GM21381 (cell line): ENCODE data around the gene POLR2M.
A peak's percentile ranks its signal among the peaks of the same experiment; 100 is the strongest.

Experiments
- ATAC-seq: cut with Tn5 transposase; IDR thresholded peaks from one replicate; pipeline ENCODE4 v1.9.1; 2021; ENCODE audit warnings: mild to moderate bottlenecking, moderate library complexity; ENCODE audit not compliant: unreplicated experiment

The POLR2M gene

GRCh38 chr15:57706405-57707209, at the start of gene POLR2M:
TSS of gene POLR2M (plus strand) at chr15:57706714. CDS start at chr15:57706843, 129 bp downstream.
- peak; percentile 96 for ATAC-seq

DNA sequence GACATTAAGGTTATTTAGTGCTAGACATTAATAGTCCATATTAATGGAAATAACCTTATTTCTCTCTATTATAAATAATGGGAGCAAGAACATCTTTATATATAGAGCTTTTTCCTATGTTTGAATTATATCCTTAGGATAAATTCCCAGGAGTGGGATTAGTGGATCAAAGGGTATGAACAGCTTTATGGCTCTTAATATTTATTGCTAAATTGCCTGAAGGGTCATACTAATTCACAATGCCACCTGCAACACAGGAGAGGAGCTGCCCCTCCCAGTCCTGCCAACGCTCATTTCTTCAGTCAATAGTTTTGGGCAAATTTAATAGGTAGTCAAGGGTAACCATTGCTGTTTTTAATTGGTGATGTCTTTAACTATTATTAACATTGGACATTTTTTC, 48.9 kb upstream of the POLR2M start:
- ATAC-seq, result no peak

- ATAC-seq, result no peak
Measured at GRCh38 chr15:57662091-57662744, 44.3 kb upstream of the POLR2M start.

DNA sequence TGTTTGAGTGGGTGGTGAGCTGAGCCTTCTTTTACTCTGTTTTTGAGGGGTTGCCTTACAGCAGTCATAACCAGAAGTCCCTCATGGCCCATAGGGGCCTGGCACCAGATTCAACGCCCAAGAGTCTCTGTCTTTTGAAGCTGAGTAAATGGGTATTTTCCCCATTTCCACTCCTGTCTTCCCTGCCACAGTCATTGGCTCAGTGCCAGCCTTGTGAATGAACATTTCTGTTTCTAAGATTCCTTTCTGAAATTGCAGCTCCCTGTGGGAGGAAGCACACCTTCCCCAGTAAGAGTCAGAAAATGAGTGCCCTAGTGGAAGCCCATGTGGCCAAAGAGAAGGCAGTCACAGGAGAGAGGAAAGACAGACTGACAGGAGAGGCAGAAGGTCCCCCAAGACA, 43.7 kb upstream of the POLR2M start:
- no peak for ATAC-seq

DNA sequence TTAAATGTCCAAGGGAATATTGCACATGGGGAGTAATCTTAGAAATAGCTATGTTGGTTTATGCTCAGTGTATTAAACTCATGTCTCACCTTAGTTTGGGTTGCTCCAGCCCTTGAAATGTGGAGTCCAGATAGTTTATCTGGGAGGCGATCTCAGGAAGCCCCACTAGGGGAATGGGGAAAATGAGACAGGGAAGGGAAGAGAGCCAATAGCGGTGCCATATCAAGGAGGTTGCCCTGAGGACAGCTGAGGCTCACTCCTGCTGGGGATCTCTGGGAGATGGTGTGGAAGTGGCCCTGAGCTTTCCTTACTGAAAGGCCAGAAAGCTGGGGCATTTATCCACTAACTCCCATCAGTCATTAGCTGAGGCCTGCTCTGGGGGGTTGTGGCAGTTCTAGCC, 43.3 kb upstream of the POLR2M start:
- no peak for ATAC-seq

- ATAC-seq, result no peak
Measured at GRCh38 chr15:57665194-57665593, 41.3 kb upstream of the POLR2M start.

DNA sequence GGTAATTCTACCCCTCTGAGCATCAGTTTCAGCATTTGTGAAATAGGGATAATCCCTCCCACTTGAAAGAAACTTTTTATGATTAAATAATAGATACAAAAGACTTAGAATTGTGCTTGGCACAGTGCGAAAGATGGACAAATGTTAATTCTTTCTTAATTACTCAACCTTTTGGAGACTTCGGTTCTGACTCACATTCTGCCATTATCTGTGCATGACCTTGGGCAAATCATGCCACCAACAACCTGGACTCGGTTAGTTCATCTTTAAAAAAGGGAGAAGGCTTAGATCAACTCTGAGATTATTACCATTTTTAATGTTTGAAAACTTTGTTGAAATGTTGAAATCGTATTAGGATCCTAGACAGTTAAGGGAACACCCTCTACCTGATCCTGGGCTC, 40.6 kb upstream of the POLR2M start:
- no peak for ATAC-seq

DNA sequence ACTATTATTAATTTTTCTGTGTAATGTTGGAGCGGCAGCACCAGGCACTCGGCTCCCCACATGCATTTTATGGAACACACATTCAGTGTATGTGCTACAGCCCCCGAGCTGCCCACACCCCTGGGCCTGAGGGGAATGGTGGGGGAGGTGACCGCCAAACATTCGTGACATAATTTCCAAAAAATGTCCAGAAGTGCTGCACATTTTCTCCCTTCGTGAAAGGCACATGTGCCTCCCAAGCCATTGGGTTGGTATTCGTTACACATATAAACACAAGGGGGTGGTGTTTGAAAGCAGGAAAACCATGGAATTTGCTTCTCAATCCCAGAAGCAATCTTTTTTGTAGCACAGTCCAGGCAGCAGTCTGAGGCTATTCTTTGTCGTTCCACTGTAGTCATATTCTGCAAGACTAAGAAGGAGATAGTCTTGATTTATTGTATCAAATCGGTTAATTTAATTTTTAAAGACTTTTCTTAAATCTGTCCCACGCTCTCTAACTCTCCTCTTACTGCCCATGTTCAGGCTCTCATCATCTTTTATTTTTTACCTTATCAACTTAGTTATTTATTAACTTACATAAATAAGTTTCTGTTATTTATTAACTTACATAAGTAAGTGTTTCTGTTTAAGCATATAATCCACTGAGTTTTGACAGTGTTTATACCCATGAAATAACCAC, 39.2 kb upstream of the POLR2M start:
- no peak for ATAC-seq

DNA sequence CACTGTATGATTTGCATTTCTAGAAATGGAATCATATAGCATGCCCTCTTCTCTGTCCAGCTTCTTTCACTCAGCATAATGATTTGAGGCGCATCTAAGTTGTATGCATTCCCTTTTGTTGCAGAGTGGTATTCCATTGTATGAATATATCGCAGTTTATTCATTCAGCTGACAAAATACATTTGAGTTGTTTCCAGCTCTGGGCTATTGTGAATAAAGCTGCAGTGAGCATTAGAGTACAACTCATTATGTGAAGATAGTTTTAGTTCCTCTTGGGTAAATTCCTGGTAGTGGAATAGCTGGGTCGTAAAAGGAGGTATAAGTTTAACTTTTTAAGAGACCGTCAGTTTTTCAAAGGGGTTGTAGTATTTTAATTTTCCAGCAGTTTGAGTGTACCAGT, 38.5 kb upstream of the POLR2M start:
- no peak for ATAC-seq

DNA sequence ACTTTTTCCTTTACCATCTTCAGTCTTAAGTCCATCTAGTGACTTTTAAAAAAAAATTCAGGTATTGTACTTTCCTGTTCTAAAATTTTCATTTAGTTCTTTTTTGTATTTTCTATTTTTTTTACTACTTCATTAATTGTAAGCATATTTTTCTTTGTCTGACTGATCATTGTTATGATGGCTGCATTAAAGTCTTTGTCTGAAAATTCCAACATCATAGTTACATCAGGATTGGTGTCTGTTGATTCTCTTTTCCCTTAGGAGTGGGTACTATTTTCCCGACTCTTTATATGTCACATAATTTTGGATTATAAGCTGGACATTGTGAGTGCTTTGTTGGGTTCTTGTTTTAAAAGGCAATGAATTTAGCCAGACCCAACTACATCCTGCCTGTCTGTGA, 34.9 kb upstream of the POLR2M start:
- no peak for ATAC-seq

GRCh38 chr15:57675481-57676181, 30.9 kb upstream of the POLR2M start:
- ATAC-seq, result no peak

GRCh38 chr15:57676585-57676984, 29.9 kb upstream of the POLR2M start:
- no peak for ATAC-seq

DNA sequence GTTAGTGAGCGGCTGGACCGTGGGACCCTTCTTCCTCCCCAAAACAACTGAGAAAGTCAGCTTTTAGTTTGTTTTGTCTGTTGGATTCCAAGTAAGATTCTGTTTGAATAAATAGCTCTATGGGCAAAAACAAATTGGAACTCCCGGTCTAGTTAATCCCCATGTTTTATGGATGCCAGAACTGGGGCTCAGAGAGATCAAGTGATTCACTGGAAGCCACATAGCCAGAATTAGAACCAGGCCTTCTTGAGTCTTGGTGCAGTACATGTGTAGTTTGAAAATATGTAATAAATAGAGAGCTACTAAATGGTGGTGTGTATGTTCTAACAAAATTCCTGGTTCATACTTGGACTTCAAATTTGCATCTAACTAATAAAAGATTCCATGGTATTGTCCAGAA, 29.3 kb upstream of the POLR2M start:
- ATAC-seq, result no peak

DNA sequence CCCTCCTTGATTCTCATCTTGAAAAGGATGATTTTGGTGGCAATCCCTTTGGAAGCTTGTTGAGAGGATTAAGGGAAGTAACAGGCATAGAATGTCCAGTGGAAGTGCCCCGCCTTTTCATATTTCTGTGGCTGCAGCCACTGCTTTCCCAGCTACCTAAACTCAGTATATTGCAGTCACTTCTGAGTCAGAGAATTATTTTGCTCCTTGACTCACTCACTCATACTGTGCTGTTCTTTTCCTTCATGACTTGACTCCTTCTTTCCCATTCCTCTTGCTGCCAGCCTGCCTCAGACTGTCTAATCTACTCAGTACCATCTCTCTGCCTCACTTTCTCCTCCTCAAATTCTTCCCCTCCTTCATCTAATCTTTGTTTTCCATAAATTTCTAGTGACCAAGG, 26.5 kb upstream of the POLR2M start:
- ATAC-seq, result no peak

DNA sequence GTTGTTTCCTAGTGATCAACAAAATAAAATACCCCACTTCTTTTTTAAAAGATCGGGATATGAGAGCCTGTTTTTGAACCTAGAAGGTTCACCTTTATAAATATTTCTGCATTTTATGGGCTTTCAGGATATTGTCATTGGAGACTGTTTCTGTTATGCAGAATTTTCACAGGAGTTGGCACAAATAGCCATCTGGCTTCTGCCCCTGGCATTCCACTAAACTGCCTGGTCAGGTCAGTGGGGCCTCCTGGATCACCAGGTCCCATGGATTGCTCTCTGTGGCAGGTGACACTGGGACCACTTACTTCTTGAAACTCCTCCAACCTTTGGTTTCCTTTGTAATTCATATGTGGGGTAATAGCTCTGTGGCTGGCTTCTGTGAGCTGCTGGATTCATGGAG, 25.5 kb upstream of the POLR2M start:
- no peak for ATAC-seq

DNA sequence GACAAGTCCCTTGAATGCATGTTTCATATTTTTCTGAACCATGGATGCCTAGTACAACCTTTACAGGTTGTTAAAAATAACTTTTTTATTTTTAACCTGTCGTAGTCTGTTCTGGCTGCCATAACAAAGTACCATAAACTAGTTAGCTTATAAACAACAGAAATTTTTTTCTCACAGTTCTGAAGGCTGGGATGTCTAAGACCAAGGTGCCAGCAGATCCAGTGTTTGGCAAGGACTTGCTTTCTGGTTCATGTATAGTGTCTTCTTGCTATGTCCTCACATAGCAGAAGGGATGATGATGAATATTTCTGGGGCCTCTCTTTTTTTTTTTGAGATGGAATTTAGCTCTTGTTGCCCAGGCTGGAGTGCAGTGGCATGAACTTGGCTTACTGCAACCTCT, 23.0 kb upstream of the POLR2M start:
- ATAC-seq, result no peak

DNA sequence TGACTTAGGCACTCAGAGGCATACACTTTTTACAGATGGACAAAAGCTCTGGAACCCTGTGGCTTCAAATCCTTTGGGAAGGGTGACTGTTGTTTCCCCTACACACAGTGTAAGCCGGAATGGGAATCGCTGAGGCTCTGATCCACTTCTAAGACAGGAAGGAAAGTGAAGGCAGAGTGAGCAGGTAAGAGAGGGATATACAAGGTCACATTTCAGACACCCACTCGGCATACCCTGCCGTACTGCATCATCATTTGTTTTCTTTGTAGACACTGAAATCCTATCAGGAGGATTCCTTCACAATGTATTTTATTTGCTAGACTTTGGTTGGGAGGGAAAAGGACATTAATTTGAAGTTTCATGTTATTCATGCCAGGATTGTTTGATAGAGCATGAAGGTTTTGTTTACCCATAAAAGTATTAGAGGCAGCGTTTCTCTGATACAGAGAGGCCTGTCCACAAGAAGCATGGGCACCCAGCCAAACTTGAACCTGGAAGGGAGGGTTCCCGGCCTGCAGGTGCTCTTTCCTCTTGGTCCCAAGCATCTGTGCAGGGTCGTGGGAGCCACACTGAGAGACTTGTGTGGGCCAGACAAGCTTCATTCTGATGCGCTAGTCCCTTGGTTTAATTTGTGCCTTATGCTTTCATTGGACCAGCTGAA, 21.9 kb upstream of the POLR2M start:
- no peak for ATAC-seq

DNA sequence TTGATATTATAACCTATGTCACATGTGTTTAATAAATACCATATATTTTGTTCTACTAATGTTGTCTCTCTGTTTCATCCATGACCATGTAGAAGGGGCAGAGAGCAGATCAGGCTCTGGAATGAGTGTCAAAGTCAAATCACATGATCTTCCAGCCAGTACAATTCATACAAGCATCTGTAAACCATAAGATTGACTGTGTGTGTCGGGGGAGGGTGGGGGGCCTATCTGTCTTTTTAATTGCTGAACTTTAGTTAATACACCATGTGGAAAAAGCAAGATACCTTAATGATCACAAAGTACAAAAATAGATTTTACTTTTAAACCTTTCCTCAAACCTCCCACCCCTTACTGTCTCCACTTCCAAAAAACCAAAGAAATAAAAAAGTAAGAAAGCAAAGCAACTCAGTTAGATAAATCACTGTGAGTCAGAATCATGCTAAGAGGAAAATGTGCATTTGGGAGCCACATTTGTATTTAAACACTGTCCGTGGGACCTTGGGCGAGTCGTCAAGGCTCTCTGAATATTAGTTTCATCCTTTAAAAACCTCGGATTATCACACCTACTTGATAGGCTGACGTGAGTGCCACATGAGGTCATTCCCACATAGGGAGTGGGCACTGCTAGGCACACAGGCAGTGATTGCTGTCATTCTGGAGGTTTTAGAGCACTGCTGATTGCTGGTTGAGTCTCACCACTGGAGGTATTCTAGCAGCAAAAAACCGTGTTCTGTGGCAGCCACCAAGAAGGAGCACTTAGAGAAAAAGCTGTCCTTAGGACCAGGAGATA, 21.0 kb upstream of the POLR2M start:
- no peak for ATAC-seq

- ATAC-seq, result no peak
Measured at GRCh38 chr15:57686657-57687056, 19.9 kb upstream of the POLR2M start.

DNA sequence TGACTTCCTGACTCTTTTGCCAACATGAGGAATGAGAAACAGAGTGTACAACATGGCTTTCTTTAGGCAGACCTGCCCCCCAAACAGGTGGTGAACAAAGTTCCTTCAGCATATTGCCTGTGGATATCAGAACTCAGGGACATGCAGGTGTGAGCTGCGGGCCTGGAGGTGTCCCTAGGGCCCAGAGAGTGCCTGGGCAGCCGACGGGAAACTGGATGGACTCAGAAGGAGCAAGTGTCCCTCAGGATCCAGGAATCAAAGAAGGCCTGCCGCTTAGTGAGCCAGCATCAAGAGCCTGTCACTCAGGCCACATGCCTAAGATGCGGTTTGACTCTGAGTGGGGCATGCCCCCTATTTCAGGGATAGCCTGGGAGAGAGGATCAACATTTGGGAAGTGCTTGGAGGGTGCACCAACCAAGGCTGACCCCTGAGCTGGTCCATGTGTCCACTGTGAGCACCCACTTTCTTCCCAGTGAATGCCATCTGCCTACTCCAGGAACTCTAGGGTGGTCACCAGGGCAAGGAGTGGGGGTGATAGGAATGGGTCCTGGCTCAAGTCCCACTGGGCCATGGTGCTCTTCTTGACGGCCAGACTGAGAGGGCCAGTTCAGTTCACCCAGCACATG, 16.1 kb upstream of the POLR2M start:
- ATAC-seq, result no peak
